ENCODE measurements around the gene MBD3. TPM values are rescaled to one million over a fixed set of nuclear protein-coding genes. Genes with fewer than 3 reads are reported as not detected.
A peak's percentile ranks its signal among the peaks of the same experiment; 100 is the strongest.

The MBD3 gene
- total and polyA plus RNA-seq, 2 experiments from 2014 or later, result 66.6 to 84.5 TPM

- peak; percentile 94 for DNase-seq (ENCODE audit: low spot score)
- Histone ChIP-seq H3K4me1 (ENCODE audit: insufficient read depth) (peaks cover 10% of the 10 kb centered on the region), H3K9me2 (replicated peaks; ENCODE audit: insufficient read depth) (no peaks in the 10 kb centered on the region), H3K27ac (peak within 1 kb of the TSS; percentile 99), H3K79me2 (peaks cover 43% of the 10 kb centered on the region), H3K4me2 (peak within 1 kb of the TSS; percentile 97), H4K20me1 (ENCODE audit: insufficient read depth, poor library complexity, severe bottlenecking) (peaks cover 33% of the 10 kb centered on the region), H3K27me3 (no peaks in the 10 kb centered on the region), H3K36me3 (replicated peaks; ENCODE audit: insufficient read depth, low read depth) (no peaks in the 10 kb centered on the region), H2AFZ (peak within 1 kb of the TSS; percentile 76), H3K4me3 (peak within 1 kb of the TSS; percentile 68), H3K9me3 (ENCODE audit: low read depth) (no peaks in the 10 kb centered on the region)
- TF ChIP-seq EZH2phosphoT487 (IDR thresholded peaks at IDR 0.05; ENCODE audit: low read depth, severe bottlenecking, unreplicated experiment), result no peak
- TF ChIP-seq EZH2 (IDR thresholded peaks at IDR 0.05; ENCODE audit: borderline replicate concordance), result no peak
- TF ChIP-seq, protein P1, sequence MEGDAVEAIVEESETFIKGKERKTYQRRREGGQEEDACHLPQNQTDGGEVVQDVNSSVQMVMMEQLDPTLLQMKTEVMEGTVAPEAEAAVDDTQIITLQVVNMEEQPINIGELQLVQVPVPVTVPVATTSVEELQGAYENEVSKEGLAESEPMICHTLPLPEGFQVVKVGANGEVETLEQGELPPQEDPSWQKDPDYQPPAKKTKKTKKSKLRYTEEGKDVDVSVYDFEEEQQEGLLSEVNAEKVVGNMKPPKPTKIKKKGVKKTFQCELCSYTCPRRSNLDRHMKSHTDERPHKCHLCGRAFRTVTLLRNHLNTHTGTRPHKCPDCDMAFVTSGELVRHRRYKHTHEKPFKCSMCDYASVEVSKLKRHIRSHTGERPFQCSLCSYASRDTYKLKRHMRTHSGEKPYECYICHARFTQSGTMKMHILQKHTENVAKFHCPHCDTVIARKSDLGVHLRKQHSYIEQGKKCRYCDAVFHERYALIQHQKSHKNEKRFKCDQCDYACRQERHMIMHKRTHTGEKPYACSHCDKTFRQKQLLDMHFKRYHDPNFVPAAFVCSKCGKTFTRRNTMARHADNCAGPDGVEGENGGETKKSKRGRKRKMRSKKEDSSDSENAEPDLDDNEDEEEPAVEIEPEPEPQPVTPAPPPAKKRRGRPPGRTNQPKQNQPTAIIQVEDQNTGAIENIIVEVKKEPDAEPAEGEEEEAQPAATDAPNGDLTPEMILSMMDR (IDR thresholded peaks at IDR 0.05; ENCODE audit: poor library complexity), result no peak
- WGBS (ENCODE audit: low lambda C conversion rate, missing lambda C conversion rate), result 58% methylated on average over 13 of the region's 63 CpGs
Observed at GRCh38 chr19:1568320-1569019, 24.2 kb downstream of the MBD3 start, which contains the start of gene MEX3D. Gene MEX3D (minus strand): TSS chr19:1568325. CDS start chr19:1568058, 267 bp downstream.

DNA sequence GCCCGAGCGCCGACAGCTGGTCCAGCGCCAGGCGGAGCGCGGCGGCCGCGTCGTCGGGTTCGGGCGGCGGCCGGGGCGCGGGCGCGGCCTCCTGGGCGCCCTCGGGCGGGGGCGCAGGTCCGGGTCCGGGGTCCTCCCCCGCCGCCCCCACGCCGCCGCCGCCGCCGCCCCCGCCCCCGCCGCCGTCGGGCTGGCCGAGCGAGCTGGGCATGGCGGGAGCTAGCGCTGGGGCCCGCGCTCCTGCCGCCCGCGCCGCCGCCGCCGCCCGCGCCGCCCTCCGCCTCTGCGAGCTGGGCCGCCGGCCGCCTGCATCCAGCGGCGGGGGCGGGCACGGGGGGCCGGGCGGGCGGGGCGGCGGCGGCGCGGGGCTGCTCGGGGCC, 24.8 kb downstream of the MBD3 start:
- H3K27ac ChIP-seq, result no peak overlapping the region

DNA sequence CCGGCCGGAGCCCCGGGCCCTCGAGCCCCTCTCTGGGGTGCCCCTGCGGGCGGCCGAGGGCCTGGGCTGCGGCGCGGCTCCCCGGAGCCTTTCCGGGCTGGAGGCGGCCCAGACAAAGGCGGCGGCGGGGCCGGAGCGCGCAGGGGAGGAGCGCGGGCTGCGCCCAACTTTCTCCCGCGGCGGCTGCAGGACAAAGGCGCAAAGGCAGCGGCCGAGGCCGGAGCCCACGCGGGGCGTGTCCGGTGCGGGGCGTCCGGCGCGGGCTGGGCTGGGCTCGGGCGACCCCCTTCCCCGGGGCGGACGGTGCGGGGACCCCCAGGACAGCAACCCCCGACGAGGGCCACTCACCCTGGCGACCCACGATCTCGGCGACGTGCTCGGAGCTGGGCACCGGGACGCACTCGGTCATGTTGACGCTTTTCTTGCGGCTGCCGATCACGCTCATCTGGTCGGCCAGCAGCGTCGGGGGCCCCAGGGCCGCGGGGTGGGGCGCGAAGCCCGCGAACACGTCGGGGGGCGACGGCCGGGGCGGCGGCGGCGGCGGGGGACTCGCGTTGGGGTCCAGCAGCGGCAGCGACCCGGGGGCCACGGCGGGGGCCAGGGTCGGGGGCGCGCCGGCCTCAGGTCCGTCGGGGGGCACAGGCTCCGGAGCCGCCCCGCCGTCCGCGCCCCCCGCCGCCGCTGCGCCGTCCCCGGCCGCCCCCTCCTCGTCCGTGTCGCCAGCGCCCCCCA, 25.4 kb downstream of the MBD3 start:
- Histone ChIP-seq H4K20me1 (ENCODE audit: insufficient read depth, poor library complexity, severe bottlenecking) (peaks cover 44% of the 10 kb centered on the region), H2AFZ (peak overlapping the region; percentile 76), H3K4me2 (peak overlapping the region; percentile 97), H3K27me3 (no peaks in the 10 kb centered on the region), H3K36me3 (replicated peaks; ENCODE audit: insufficient read depth, low read depth) (no peaks in the 10 kb centered on the region), H3K9me3 (ENCODE audit: low read depth) (no peaks in the 10 kb centered on the region), H3K9me2 (replicated peaks; ENCODE audit: insufficient read depth) (no peaks in the 10 kb centered on the region), H3K4me1 (ENCODE audit: insufficient read depth) (peaks cover 10% of the 10 kb centered on the region), H3K27ac (peak overlapping the region; percentile 99), H3K79me2 (peaks cover 55% of the 10 kb centered on the region), H3K4me3 (peak overlapping the region; percentile 68)
- 2% methylated on average over 38 of the region's 108 CpGs for WGBS (ENCODE audit: low lambda C conversion rate, missing lambda C conversion rate)
- TF ChIP-seq EZH2phosphoT487 (IDR thresholded peaks at IDR 0.05; ENCODE audit: low read depth, severe bottlenecking, unreplicated experiment) (no peak), EZH2 (IDR thresholded peaks at IDR 0.05; ENCODE audit: borderline replicate concordance) (no peak)
- TF ChIP-seq, protein P1 (IDR thresholded peaks at IDR 0.05; ENCODE audit: poor library complexity), result no peak
- peak; percentile 71 for DNase-seq (ENCODE audit: low spot score)

More for the DNA sequence above, 24.8 kb downstream of the MBD3 start:
- Histone ChIP-seq H3K79me2 (peaks cover 49% of the 10 kb centered on the region), H2AFZ (no peak overlapping the region), H3K27me3 (no peaks in the 10 kb centered on the region), H3K9me2 (replicated peaks; ENCODE audit: insufficient read depth) (no peaks in the 10 kb centered on the region), H3K4me3 (no peak overlapping the region), H3K4me2 (no peak overlapping the region), H3K4me1 (ENCODE audit: insufficient read depth) (peaks cover 10% of the 10 kb centered on the region), H3K9me3 (ENCODE audit: low read depth) (no peaks in the 10 kb centered on the region), H3K36me3 (replicated peaks; ENCODE audit: insufficient read depth, low read depth) (no peaks in the 10 kb centered on the region), H4K20me1 (ENCODE audit: insufficient read depth, poor library complexity, severe bottlenecking) (peaks cover 39% of the 10 kb centered on the region)
- peak; percentile 57 for DNase-seq (ENCODE audit: low spot score)
- WGBS (ENCODE audit: low lambda C conversion rate, missing lambda C conversion rate), result no CpG with 5 or more reads among the region's 73 CpGs
- TF ChIP-seq, protein P1 (IDR thresholded peaks at IDR 0.05; ENCODE audit: poor library complexity), result no peak
- TF ChIP-seq EZH2phosphoT487 (IDR thresholded peaks at IDR 0.05; ENCODE audit: low read depth, severe bottlenecking, unreplicated experiment), result no peak
- no peak for TF ChIP-seq EZH2 (IDR thresholded peaks at IDR 0.05; ENCODE audit: borderline replicate concordance)
